GM12801 (cell line): Measurements from ENCODE around the gene KRT14.

Source experiments
- CTCF ChIP-seq: IDR thresholded peaks from one replicate; pipeline ENCODE4 v1.5.1; 2011; ENCODE audit warnings: control low read depth; ENCODE audit not compliant: insufficient read length; ENCODE audit errors: extremely low read depth

KRT14 gene

GRCh38 chr17:41586863-41587495, at the start of gene KRT14:
Gene KRT14 (minus strand): TSS chr17:41586895. CDS start chr17:41586834, 61 bp downstream.
- no peak for TF ChIP-seq CTCF

- TF ChIP-seq CTCF = no peak
Observed at GRCh38 chr17:41635121-41636097, 48.7 kb upstream of the KRT14 start.

DNA sequence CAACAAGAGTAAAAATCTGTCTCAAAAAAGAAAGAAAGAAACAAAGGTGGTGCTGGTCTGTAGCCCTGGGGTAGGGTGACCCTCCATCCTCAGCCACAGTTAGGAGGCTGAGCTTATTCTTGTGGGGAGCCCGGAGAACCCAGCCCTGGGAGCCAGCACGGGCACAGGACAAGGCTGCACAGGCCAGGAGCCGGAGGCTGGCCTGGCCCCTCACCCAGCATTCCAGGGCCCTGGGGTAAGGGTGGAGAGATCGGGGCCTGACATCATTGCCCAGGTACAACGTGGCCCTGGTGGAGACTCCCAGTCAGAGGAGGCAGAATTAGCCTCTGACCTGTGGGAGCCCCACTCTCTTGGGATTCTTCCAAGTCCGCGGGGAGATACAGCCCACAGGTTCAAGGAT, 47.9 kb upstream of the KRT14 start:
- no peak for TF ChIP-seq CTCF

GRCh38 chr17:41633556-41634199, 47.0 kb upstream of the KRT14 start:
- no peak for TF ChIP-seq CTCF

- TF ChIP-seq CTCF = no peak
Observed at GRCh38 chr17:41632482-41633105, 45.9 kb upstream of the KRT14 start.

DNA sequence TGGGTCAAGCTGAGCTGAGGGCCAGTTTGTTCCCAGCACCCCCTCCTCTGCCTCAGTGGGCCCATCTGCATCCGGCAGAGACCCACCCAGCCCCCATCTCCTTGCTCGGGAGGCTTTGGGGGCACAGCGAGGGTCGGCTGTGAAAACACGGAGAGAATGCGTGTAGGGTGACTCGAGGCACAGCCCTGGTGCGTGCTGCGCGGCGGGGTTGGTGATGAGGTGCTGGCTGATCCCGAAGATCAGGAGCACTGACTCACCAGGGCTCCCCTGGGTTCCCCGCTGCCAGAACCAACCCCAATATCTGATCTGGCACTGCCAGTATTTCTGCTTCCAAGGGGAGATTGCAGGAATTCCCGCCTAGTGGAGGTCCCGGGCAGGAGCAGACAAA, 45.2 kb upstream of the KRT14 start:
- no peak for TF ChIP-seq CTCF
